NCI-H2196 treated with DMSO at 0.1 percent for 48 hours (cell line): ENCODE data around the gene GPT2.
A peak's percentile ranks its signal among the peaks of the same experiment; 100 is the strongest.
"Not testable (repeated sequence)": the region's sequence is repeated elsewhere in the genome, so short reads cannot be mapped to it uniquely, and the experiment has no call there.

Experiments
- DNase-seq: peaks from one replicate; lab custom pipeline; 2025; ENCODE audit not compliant: unreplicated experiment; lab: John Stamatoyannopoulos, UW

GPT2 gene

DNA sequence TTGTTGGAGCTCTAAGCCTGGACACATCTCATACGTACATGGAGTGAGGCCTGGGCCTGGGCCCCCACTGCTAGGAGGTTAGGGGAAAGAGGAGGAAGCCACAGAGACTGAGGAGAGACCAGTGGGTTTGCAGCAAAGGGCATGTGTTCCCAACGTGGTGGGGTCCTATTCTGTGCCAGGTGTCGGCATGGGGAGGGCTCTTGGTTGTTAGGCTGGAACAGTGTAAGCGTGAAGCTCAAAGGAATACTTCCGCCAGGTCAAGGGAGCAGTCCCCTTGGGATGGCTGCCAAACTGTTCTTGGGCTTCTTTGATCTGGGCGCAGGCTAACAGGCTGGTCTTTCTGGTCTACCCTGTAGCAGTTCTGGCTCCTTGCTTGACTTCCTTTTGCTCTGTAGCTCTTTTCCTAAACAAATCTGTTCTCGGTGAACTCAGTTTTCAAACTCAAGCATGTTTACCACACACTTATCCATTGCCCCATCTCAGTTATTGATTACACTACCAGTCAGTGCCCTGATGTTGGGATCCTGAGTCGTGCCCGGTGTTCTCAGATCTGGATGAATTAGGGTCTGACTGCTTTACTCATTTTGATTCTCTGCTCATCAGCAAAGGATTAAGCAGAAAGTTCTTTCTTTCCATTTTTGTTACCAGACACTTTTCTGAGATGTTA lies 36.4 kb downstream of the GPT2 start:
- peak; percentile 23 for DNase-seq

DNA sequence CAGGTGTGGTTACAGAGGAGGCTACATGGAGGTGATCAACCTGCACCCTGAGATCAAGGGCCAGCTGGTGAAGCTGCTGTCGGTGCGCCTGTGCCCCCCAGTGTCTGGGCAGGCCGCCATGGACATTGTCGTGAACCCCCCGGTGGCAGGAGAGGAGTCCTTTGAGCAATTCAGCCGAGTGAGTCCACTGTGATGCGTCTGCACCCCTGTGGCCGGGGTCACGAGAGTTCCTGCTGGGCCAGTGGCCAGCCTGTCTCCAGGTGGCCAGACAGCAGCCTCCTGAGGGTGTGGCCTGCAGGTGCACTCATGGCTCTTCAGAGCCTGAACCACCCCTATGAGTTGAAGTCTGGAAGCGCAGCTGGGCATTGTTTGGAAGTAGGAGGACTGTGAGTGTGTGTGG lies 38.1 kb downstream of the GPT2 start:
- no peak for DNase-seq

DNA sequence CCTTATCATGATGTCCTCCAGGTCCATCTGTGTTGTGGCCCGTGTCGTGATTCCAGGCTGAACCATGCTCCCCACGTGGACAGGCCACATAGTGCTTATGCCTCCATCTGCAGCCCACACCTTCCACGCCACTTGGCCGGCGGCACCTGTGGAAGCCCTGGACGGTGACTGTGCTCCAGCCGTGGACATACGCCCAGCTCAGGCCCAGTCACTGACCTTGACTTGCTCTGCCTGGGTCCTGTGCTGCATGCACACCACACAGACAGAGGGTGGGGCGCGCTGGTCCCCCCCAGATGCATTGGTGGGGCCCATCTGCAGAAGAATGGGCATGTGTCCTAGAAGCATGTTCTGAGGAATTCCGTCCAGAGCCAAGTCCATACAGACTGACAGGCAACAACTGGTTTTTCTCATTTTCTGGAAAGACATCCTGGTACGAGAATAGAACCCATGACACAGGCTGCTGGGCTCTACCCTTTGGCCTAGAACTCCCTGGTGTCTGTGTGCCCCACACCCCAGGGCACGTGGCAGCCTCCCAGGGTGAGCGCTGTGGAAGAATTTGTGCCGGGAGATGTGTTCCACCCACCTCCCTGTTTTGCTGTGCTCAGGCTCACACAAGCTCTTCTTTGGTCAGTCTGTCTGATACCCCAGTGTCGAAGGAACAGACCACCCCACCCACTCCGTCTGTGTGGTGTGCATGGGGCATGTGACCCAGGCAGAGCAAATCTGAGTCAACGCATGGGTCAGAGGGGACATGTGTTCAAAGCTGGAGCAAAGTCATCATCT lies 39.5 kb downstream of the GPT2 start:
- DNase-seq = no peak

DNA sequence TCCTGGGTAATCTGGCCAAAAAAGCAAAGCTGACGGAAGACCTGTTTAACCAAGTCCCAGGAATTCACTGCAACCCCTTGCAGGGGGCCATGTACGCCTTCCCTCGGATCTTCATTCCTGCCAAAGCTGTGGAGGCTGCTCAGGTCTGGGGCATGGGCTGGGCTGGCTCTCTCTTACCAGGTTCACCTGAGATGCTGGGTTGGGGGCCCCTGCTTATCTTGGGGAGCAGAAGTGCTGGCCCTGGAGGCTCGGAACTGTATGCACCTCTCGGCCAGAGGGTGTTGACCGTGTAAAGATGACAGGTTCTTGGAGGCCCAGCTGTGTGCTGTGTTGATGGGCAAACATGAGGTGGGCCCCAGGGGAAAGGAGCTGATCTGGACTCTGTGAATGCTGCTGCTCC lies 40.2 kb downstream of the GPT2 start:
- DNase-seq = no peak

DNA sequence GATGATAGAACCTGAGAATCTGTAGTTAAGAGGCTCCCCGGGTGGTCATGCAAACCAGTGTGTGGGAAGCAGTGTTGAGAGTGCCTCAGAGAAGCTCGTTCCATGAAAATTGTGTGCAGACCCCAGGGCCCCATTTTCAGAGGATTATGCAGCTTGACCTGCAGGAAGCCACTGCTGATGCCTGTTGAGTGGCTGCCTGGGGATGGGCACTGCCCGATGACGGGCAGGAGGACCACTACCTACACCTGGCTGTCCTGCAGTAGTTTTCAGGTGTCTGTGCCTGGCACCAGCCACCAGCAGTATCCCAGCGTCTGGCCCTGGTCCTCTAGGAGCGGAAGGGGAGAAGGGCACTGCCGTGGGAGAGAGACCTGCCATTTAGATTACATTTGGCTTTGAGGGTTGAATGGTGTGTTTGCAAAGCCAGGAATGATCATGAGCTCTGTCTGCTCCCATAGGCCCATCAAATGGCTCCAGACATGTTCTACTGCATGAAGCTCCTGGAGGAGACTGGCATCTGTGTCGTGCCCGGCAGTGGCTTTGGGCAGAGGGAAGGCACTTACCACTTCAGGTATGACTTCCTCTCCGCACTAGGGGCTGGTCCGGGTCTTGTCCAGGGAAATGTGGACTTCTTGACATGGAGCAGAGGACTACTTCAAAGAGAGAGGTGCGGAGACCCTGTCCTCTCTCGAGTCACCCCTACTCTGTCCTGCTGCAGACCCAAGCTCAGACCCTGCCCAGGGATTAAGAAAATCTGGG lies 42.5 kb downstream of the GPT2 start:
- DNase-seq = no peak

DNA sequence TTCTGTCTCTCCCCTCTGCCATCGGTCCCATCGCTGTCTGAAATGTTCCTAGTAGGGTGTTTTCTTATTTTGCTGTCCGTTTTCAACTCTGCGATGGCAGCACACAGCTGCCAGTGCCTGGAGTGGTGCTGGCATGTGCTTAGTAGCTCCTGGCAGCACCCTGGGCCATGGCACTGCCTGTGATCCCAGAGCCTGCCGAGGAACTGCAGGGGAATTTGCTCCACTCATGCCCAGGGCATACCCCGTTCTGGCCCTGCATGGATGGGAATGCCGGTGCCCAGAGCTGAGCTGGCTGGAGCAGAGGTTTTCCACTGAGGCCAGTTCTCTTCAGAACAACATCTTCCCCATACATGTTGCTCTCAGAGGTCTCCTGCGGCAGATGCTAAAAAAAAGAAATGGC lies 43.1 kb downstream of the GPT2 start:
- DNase-seq = no peak

DNA sequence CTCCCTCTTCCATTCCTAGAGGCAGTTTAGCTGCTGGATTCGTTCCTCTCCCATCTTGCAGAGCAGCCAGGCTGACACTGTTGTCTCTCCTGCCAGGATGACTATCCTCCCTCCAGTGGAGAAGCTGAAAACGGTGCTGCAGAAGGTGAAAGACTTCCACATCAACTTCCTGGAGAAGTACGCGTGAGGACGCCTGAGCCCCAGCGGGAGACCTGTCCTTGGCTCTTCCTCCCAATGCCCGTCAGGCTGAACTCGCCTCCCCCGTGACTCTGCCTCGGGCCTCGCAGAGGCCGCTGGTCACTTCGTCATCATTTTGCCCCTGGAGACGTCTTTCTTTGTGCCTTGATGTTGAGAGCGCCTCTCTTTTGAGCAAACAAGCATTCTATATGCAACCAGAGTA lies 44.6 kb downstream of the GPT2 start:
- no peak for DNase-seq

DNA sequence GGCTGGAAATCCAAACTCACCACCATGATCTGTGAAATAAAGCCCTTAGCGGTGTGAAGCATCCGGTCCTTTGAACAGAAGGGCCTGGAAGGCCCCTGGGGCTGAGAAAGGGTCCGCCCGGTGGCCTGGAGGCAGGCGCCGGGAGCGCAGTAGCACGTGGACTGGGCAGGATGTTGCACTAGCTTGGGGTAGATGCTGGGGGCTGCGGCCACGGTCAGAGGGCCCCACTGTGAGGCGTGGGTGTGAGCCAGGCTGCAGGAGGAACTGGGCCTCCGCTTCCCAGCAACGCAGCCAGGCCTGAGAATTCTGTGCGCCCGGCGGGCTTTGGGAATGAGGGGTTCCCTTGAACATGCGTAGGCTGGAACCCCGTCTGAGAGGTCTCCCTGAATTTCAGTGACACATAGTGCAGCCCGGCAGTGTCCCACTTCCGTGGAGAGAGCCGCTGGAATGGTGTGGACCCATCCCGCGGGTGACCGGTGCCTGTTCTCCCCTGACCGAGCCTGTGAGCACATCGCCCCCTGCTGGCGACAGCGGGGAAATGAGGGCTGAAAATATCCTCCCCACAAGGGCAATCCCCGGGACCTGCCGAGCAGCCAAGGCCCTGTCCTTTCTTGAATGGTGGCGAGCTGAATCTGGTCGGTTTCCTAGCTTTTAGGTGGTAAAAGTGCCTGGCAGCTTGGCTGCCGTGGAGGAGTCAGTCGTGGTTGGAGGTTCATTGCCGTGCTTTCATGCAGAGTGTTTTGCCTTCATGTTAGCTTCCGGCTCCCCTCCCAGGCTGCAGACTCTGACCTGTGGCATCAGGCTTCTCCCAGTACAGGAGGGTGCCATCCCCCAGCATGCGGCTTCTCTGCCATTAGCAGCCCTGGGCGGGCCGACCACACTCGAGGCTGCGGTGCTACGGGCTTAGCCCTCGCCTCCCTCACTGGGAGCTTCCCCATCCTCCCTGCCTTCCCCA lies 45.5 kb downstream of the GPT2 start:
- no peak for DNase-seq

DNA sequence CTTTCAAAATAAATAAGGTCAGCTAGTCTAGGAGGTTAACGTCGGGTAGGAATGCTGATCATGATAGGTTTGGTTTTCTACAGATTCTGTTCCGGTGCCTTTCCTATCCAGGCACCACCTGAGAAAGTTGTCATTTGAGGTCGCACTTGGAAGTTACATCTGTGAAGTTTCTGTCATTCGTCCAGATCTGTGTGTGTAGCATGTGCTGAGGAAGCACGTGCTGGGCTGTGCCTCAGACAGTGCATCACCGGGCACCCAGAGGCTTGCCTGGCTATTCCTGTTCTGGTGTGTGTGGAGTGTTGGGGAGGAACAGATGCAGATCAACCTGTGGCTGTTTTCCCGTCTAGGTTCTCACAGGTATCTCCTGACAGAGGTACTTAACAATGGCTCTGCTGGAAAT lies 46.7 kb downstream of the GPT2 start:
- no peak for DNase-seq

DNA sequence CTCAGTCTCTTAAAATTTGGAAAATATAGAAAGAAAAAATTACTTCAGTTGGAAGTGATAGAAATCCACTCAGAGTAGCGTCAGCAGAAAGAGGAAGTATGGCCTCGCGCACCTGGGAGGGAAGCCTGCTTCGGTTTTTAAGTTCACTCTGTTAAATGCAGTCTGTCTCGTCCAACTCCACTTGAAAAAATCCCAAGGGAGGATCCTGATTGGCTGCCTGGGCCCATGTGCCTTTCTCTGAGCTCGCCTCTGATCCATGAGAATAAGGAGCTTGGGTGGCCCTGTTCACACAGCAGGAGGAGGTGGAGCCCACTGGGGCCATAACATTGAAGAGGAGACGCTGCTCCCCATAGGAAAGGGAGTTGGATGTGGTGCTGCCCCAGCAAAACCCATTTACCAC lies 48.6 kb downstream of the GPT2 start:
- no peak for DNase-seq

DNA sequence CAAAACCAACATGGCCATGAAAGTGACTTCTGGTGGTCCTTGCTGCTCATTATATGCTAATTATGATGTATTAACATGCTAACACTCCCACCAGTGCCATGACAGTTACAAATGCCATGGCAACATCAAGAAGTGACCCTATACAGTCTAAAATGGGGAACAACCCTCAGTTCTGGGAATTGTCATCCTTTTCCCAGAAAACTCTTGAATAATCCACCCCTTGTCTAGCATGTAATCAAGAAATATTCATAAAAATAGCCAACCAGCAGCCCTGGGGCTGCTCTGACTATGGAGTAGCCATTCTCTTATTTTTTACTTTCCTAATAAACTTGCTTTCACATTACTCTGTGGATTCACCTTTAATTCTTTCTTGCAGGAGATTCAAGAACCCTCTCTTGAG lies 53.4 kb downstream of the GPT2 start:
- DNase-seq = no peak

DNA sequence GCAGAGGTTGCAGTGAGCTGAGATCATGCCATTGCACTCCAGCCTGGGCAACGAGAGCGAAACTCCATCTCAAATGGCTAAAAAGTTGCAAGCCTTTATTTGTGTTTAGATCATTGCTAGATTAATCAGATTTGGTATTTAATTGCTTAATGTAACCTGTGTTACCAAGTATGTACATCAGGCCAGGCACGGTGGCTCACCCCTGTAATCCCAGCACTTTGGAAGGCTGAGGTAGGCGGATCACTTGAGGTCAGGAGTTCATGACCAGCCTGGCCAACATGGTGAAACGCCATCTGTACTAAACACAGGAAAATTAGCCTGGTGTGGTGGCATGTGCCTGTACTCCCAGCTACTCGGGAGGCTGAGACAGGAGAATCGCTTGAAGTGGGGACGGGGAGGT lies 60.6 kb downstream of the GPT2 start:
- DNase-seq = not testable (repeated sequence)

DNA sequence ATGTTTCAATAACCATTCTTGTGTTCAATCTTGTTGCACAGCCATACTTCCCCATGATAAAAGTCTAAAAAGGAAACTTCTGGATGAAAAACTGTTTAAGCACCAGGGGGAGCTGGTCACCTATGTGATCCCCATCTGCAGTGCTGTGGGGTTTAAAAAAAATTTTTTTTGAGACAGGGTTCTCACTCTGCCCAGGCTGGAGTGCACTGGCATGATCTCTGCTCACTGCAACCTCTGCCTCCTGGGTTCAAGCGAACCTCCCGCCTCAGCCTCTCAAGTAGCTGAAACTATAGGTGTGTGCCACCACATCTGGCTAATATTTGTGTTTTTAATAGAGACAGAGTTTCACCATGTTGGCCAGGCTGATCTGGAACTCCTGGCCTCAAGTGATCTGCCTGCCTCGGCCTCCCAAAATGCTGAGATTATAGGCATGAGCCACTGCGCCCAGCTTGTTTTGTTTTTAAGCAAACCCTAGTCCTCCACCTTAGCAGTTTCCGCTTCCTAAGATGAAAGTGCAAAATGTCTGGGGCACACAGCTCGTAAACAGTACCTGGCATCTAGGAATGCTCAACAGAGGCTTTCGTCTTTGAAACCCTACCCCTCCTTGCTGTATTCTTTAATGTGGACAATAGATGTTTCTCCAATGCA lies 63.9 kb downstream of the GPT2 start:
- no peak for DNase-seq

DNA sequence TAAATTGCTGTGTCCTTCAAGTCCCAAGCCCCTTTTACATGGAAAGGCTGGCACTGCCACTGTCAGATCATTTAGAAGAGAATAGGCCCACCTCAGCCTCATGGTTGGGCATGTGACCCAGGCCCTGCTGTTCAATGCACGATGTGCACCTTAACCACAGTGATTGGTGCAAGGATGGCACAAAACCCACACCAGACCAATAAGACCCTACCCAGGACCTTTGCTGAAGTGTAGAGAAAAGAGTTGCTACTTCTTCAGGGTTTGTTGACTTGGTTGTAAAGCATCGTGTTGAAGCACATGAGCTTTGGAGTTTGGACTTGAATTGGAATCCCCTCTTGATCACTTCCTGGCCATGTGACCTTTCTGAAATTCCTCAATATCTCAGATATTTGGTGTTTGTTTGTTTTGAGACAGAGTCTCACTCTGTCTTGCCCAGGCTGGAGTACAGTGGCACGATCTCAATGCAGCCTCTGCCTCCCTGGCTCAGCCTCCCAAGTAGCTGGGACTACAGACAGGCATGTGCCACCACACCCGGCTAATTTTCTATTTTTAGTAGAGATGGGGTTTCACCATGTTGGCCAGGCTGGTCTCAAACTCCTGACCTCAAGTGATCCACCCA lies 64.5 kb downstream of the GPT2 start:
- DNase-seq = no peak

DNA sequence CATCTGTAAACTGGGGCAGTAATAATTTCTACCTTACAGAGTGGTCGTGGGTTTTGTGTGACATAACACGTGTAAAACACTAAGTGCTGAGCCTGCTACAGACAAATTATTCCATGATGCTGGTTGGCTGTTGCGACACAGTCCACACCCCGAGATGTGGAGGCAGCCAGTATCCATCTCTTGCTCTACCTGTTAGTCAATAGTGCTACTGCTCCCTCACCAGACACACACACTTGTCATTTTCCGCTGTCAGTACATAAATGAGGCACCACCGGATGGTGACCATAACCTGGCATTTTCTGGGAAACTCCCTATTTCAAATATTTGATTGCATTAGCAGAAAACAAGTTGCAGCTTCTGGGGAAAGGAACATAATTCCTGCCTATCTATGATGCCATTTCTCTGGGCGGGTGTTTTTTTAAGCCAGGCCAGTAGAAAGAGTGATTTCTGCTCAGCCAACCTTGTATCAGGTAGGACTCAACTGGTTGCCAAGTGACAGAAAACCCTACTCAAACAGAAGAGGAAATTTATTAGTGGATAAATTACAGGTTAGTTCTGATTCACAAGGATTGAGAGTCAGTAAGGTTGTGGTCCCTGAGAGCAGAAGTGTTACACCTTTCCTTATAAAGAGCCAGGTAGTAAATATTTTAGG lies 65.2 kb downstream of the GPT2 start:
- DNase-seq = no peak

DNA sequence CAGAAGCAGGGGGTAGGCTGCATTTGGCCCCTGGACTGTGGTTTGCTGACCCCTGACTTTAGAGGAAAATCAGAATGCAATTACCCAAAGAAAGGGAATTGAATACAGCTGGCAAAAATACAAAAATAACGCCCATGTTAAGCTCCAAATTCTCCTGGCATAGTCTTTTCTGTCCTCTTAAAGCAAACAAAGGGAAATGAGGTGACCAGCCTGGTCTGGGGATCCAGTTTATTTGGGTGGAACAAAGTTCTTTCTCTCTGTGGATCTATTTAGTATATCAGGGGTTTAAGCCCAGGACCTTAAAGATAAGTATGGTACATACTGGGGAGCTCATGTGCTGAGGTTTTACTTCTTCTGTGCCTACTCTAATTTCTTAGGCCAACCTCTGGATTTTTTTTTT lies 65.8 kb downstream of the GPT2 start:
- DNase-seq = no peak

DNA sequence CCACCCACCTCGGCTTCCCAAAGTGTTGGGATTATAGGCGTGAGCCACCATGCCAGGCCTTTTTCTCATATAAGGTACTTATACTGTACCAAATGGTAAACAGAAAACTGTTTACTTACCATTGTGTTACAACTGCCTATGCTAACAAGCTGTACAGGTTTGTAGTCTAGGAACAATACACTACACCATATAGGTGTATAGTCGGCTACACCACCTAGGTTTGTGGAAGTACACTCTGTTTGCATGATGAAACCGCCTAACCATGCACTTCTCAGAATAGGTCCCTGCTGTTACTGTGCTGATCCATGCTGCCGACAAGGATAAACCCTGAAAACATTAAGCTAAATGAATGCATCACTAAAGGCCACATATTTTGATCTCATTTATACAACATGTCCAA lies 70.4 kb downstream of the GPT2 start:
- no peak for DNase-seq

DNA sequence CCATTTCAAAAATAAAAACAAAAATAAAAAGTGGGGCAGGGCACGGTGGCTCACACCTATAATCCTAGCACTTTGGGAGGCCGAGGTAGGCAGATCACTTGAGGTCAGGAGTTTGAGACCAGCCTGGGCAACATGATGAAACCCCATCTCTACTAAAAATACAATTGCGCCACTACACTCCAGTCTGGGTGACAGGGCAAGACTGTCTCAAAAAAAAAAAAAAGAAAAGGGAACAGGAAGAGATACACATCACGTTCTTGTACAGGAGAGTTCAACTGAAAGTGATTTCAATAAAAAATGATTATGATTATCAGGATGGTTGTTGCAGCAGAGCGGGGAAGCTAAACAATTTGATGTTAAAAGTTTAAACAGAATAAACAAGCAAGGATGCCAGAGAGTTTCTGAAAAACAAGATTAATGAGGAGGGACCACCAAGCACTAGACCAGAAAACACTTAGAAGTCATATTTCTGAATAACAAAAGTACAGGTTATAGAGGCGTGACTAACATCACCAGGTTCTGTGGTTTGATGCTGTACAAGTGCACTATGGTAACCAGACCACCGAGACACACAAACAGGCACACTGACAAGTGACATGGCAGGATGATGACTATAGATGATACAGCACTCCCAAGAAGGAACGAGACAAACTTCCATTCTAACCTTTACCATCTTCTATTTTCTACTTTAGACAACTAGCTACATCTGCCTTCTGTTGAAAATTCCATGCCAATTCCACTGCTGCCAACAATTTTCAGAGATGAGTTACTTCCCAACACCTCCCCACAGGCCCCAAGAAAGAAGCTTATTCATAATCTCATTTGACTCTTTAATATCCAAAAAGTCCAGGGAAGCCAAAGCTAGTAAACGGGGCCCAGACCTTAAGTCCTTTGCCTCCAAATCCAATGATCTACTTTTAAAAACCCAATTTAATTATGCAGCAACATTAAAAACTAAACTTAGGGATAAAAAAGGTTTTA lies 77.5 kb downstream of the GPT2 start:
- no peak for DNase-seq
